HG03064 (cell line): ENCODE results near the gene ZNF605.
A peak's percentile ranks its signal among the peaks of the same experiment; 100 is the strongest.
"Not testable (repeated sequence)": the region's sequence is repeated elsewhere in the genome, so short reads cannot be mapped to it uniquely, and the experiment has no call there.

Source experiments
- ATAC-seq: cut with Tn5 transposase; IDR thresholded peaks from one replicate; pipeline ENCODE4 v1.9.1; 2021; ENCODE audit warnings: low read depth; ENCODE audit not compliant: unreplicated experiment

Gene ZNF605

DNA sequence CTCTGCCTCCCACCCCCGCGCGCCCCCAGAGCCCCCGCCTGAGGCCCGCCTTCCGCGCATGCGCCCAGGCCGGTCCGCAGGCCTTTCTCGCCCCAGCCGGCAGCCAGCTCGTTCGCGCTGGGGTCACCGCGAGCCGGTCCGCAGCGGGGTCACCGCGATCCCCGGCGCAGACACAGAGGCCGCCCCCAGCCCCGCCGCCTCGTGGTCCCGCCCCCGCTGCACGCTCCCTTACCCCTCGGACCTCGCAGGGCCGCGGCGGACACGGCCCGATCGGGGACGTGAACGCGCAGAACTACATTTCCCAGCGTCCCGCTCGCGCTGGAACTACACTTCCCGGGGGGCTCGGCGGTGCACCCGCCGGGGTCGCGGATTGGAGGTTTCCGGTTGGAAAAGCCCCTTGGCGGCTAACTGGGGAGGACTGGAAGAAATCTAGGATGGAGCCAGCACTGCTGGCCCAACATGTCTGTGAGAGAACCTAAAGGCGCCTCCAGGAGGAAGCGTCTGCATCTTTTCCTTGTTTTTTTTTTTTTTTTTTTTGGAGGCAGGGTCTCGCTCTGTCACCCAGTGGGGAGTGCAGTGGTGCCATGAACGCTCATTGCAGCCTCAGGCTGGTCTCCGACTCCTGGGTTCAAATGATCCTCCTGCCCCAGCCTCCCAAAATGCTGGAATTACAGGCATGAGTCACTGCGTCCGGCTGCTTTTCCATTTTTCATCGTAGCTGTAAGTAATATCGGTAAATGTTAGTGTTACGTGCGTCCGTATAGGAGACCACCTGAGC is at the start of gene ZNF605:
TSS of gene ZNF605 (minus strand) at position 296 of the 778 bp plus-strand sequence. CDS start 10,671 bp downstream, outside the sequence.
- ATAC-seq: peak; percentile 91

DNA sequence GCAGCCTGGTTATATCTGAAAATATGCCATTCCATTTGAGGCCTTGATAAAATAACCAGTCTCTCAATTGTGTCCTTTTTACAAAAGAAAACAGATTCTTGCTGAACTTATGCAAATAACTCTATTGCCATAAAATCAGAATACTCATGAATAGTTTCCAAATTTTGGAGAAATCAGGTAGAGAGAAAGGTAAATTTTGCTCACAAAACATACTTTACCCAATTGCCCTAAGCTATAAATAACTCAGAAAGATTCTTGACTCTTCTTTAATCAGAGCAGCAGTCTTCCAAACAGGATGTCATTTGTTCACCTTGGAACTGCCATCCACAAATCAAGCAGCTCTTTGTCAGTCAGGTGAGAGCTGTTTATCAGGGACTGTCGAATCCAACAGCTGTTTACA is 42.6 kb upstream of the ZNF605 start:
- ATAC-seq: no peak

DNA sequence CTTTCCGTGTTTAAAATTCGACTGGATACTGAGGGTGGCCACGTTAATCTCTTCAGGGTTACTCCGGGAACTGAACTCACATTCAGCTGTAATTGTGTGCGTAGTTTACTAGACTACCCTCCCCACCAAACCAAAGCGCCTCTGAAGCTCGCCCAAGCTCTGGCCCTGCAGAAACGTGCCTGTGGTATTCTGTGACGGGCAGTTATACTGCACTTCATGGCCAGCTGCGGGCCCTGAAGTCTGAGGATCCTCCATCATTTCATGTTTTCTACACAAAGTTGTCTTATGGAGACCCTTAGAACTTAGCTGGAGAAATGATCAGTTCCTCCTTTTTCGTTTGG is 30.7 kb upstream of the ZNF605 start:
- ATAC-seq: no peak

DNA sequence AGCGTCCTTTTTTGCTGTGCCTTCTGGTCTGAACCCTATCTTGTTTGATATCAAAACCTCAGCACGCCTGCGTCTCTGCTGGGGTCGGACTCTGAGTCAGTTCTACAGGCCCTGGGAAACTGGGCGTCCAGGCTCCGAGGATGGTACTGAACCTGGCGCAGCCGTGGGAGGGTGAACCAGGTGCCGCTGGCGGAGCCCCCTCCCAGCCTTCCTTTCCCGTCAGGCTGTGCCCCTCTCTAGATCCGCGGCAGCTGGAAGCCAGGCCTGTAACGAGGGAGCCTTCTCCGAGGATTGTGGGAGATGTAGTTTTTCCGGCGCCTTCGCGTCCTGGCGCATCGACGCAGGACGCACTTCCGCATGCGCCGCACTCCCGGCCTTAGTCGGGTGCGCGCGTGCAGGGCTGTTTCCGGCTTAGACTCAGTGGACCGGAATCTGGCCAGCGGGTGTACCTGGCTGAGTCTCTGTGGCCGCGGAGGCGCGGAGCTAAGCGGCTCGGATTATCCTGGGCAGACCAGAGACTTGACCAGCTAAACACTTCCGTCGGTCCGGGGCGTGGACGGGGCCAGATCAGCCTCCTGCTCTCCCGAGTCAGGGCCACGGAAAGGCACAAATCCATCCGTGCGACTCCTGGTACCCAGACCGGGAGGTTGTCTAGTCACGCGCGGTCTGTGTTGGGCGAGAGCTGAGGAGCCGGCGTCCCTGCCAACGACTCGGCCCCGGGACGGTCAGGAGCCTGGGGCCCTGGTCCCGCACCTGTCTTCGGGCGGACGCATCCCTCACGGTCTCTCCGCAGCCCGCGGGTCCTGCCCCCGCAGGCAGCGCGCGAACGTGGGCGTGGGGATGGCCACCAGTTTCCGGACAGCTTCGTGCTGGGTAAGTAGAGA is 30.1 kb upstream of the ZNF605 start, which contains the start of gene ZNF26:
TSS of gene ZNF26 (plus strand) at position 367 of the 884 bp plus-strand sequence. CDS start at position 841, 474 bp downstream.
- ATAC-seq: peak; percentile 98

- not testable (repeated sequence) for ATAC-seq
Observed at GRCh38 chr12:132976870-132977269, 20.8 kb upstream of the ZNF605 start.

DNA sequence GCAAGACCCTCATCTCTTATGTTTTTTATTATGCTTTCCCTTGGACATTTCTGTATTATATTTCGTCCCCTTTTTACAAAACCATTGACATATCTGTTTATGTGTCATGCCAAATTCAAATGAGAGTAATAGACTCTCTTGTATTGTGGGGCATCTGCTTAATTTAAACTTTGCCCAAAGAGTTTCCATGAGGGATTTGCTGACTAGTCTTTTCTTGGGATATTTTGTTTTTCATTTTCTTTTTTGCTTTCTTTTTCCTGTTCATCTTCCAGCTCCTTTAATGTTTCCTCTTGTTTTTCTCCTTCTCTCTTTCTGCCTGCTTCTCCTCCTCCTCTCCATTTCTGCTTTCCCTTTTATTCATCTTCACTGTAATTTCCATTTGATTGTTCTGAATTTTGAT is 16.3 kb upstream of the ZNF605 start:
- ATAC-seq: no peak

DNA sequence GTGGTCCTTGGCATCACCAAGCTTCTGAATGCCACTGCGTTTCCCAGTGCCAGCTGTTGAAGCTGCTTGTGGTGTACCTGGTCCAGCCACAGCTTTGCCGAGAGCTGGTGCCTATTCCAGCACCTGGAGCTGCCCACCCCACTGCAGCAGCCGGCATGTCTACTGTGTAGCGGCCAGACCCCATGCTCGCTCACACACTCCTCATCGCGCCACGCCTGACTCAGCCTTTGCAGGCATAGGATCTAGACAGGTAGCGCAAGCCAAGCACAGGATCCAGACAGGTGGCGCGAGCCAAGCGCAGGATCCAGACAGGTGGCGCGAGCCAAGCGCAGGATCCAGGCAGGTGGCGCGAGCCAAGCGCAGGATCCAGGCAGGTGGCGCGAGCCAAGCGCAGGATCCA is 11.6 kb upstream of the ZNF605 start:
- ATAC-seq: no peak

DNA sequence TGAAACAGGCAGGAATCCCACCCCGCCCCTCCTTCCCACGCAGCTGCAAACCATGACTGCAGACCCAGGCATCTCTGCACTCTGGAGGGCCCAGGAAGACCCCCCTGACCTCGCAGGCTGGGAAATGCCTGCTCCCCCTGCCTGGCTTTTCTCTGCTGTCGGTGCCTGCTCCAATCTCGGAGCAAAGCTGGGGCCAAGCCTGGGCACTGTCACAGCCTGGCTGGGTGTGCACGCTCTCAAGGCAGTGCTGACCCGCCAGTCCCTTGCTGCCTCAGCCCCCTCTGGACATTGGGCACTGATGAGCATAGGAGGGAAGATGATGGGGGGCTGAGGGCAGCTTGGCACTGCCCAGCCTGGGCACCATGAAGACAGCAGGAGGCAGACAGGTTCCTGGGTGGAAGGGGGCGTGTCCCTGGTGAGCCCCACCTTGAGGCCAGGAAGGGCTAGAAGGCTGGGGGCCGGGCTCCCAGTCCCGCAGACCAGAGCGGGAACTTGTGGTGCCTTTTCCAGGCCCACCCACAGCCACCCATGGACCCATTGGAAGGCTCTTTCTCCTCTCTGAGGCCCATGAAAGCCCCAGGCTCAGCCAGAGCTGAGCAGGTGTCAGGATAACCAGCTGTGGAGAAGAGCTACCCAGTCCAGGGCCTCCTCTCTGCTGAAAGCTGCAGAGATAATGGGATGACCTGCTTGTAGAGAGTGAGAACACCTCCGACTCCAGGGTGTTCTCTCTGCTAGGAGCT is 10.7 kb upstream of the ZNF605 start:
- ATAC-seq: no peak

- ATAC-seq: no peak
Observed at GRCh38 chr12:132965796-132966195, 9.7 kb upstream of the ZNF605 start.

- not testable (repeated sequence) for ATAC-seq
Observed at GRCh38 chr12:132963947-132964346, 7.8 kb upstream of the ZNF605 start.

DNA sequence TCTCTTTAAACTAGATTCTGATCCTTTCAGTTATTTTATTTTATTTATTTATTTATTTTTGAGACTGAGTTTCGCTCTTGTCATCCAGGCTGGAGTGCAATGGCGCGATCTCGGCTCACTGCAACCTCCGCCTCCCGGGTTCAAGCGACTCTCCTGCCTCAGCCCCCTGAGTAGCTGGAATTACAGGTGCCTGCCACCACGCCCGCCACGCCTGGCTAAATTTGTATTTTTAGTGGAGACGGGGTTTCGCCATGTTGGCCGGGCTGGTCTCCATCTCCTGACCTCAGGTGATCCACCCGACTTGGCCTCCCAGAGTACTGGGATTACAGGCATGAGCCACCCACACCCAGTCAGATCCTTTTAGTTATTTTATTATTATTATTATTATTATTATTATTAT is 5.7 kb upstream of the ZNF605 start:
- ATAC-seq: not testable (repeated sequence)

GRCh38 chr12:132955094-132956010 is 754 bp downstream of the ZNF605 start:
- peak; percentile 16 for ATAC-seq

DNA sequence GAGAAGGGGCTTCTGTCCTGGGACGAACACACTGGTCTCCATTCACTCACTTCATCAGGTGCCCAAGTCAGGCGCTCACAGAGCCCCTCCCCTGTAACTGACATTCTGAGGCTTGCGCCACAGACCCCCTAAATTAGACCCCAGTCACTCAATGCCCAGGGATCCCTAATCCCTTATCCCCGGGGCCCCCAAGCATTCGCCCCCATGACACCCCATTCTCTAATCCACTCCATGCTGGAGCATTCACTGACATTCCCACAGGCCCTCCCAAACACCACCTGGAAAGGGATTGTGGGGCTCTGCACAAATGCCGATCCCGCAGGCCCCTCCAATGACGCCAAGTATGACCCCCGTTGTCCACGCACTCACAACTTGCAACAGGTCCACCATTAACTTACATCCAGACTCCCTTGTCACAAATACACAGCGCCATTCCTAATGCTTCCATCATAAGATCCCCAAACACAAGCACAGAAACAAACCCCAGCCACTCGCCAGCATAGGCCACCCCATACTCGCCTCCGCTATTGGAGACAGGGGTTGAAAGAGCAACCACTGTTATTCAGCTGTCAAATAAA is 1.5 kb downstream of the ZNF605 start:
- ATAC-seq: no peak

- no peak for ATAC-seq
Observed at GRCh38 chr12:132953771-132954170, 2.3 kb downstream of the ZNF605 start.

- no peak for ATAC-seq
Observed at GRCh38 chr12:132953163-132953425, 3.0 kb downstream of the ZNF605 start.

GRCh38 chr12:132952371-132953162 is 3.5 kb downstream of the ZNF605 start:
- no peak for ATAC-seq

- ATAC-seq: no peak
Observed at GRCh38 chr12:132951649-132952048, 4.5 kb downstream of the ZNF605 start.

GRCh38 chr12:132950844-132951535 is 5.1 kb downstream of the ZNF605 start:
- no peak for ATAC-seq
